ENCODE measurements around the gene POFUT1.
"Not testable (repeated sequence)": the region's sequence is repeated elsewhere in the genome, so short reads cannot be mapped to it uniquely, and the experiment has no call there.

The POFUT1 gene

DNA sequence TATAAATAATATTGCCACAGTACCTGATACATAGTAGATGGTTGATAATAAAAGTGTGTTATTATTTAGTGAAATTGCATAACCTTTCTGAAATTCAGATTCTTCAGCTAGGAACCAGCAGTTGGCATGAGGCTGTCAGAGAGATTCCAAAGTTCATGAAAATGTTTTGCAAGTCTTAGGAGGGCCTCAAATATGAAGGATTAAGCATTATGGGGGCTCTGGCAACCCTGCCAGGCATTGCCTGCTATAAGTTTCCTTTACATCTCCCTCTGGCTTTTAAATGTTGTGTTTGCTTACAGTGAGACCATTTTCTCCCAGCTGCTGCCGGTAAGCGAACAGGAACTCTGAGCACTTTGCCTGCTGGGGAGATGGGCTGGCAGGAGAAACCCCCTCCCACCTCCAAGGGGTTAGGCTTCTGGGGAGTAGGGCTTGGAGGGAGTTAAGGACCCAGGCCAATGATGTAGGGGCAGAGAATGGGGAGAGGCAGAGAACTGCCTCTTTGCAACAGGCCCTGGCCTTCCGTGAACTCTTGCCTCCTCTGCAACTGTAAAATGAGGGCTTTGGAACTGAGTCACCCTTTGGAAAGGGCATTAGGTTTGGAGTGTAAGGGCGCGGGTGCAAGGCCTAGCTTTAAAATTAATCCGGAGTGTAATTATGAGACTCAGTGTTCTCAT, 36.6 kb downstream of the POFUT1 start:
- FAIRE-seq (no peak), DNase-seq (ENCODE audit: insufficient read length, low spot score) (no peak)
- TF ChIP-seq POLR2A (IDR thresholded peaks at IDR 0.05; ENCODE audit: low read depth, low read length), result no peak

DNA sequence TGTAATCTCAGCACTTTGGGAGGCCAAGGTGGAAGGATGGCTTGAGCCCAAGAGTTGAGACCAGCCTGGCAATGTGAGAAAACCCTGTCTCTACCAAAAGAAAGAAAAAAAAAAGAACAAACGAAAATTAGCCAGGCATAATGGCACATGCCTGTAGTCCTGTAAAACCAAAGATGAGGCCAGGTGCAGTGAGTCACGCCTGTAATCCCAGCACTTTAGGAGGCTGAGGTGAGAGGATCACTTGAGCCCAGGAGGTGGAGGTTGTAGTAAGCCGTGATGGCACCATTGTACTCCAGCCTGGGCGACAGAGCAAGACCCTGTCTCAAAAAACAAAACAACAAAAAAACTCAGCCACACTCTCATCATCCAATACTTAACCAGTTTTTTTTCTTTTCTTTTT, 37.3 kb downstream of the POFUT1 start:
- TF ChIP-seq POLR2A (IDR thresholded peaks at IDR 0.05; ENCODE audit: low read depth, low read length), result no peak
- DNase-seq (ENCODE audit: insufficient read length, low spot score) (no peak), FAIRE-seq (no peak)

DNA sequence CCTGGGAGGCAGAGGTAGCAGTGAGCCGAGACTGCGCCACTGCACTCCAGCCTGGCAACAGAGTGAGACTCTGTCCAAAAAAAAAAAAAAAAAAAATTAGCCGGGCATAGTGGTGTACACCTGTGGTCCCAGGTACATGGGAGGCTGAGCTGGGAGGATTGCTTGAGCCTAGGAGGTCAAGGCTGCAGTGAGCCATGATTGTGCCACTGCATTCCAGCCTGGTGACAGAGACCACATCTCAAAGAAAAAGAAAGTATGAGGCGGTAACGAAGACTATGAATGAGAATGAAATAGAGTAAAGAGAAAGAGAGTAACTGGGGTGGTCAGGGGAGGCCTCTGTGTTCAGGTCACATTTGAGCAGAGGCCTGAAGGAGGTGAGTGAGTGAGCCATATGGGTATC, 38.5 kb downstream of the POFUT1 start:
- FAIRE-seq; DNase-seq (ENCODE audit: insufficient read length, low spot score): not testable (repeated sequence)

DNA sequence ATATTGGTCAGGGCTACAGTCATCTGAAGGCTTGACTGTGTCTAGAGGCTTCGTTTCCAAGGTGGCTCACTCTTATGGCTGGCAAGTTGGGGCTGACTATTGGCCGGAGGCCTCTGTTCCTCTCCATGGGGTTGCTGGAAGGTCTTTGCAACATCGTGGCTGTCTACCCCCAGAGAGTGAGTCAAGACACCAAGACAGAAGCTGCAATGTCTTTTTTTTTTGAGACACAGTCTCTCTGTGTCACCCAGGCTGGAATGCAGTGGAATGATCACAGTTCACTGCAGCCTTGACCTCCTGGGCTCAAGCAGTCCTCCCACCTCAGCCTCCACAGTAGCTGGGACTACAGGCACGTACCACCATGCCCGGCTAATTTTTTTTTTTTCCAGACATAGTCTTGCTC, 40.4 kb downstream of the POFUT1 start:
- TF ChIP-seq POLR2A (IDR thresholded peaks at IDR 0.05; ENCODE audit: low read depth, low read length), result no peak
- no peak for DNase-seq (ENCODE audit: insufficient read length, low spot score)
- no peak for FAIRE-seq

DNA sequence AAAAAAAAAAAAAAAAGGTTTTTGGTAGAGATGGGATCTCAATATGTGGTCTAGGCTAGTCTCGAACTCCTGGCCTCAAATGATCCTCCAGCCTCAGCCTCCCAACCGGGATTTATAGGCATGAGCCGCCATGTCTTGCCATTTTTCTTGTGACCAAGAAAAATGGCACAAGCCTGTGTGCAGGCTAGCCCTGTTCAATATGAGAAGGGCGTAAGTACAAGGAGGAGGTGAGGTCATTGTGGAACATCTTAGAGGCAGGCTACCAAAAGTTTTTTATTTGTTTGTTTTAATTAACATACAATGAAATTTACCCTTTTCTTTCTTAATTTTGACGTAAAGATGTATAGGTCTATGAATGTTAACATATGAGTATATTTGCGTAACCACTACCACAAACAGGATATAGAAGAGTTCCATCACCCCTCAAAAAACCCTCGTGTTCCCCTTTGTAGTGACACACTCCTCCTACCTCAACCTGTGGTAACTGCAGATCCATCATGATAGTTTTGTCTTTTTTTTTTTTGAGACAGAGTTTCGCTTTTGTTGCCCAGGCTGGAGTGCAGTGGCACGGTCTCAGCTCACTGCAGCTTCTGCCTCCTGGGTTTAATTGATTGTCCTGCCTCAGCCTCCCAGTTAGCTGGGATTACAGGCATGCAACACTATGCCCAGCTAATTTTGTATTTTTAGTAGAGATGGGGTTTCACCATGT, 41.5 kb downstream of the POFUT1 start:
- no peak for DNase-seq (ENCODE audit: insufficient read length, low spot score)
- TF ChIP-seq POLR2A (IDR thresholded peaks at IDR 0.05; ENCODE audit: low read depth, low read length), result no peak
- no peak for FAIRE-seq

DNA sequence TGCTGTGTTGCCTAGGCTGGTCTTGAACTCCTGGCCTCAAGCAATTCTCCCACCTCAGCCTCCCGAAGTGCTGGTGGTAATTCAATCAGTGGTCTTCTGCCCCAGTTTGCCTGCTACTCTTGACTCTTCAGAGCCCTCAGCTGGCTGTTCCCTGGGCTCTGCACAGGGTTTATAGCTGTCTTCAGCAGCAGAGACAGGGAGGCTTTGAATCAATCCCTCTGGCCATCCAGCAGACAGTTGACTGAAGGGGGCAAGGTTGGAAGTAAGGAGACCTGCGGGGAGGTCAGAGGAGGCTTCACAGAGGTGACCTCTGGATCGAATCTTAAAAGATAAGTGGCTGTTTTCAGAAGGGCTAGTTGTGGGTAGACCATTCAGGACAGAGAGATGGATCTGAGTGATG, 43.8 kb downstream of the POFUT1 start:
- DNase-seq (ENCODE audit: insufficient read length, low spot score) (no peak), FAIRE-seq (no peak)
- TF ChIP-seq POLR2A (IDR thresholded peaks at IDR 0.05; ENCODE audit: low read depth, low read length), result no peak

DNA sequence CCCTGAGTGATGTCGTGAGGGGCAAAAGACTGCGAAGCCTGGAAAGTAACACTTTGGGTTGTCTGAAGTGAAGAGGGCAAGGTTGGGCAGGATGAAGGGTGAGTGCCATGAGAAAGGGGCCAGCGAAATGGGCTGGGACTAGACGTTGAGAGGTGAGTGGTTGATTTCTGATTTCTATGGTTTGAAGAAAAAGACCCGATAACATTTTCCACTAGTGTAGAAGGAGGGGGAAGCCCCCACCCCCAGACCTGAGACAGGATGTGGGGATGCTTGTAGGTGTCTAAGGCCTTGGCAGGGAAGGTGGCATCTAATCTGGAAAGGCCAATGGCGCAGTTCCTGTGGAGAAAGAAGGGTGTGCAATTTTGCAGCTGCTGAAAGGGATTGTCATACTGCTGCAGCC, 44.5 kb downstream of the POFUT1 start:
- no peak for TF ChIP-seq POLR2A (IDR thresholded peaks at IDR 0.05; ENCODE audit: low read depth, low read length)
- FAIRE-seq (no peak), DNase-seq (ENCODE audit: insufficient read length, low spot score) (no peak)

DNA sequence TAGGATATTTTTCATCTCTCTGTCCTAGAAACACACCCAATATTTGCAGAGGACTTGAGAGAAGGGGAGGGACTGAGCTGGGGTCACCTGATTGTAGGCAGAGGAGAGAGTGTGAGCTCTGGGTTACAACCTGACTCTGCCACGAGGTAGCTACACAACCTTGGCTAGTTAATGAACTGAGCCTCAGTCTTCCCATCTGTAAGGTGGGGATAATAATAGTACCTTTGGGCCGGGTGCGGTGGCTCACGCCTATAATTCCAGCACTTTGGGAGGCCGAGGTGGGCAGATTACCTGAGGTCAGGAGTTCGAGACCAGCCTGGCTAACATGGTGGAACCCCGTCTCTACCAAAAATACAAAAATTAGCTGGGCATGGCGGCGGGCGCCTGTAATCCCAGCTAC, 53.3 kb downstream of the POFUT1 start:
- FAIRE-seq; DNase-seq (ENCODE audit: insufficient read length, low spot score): not testable (repeated sequence)

DNA sequence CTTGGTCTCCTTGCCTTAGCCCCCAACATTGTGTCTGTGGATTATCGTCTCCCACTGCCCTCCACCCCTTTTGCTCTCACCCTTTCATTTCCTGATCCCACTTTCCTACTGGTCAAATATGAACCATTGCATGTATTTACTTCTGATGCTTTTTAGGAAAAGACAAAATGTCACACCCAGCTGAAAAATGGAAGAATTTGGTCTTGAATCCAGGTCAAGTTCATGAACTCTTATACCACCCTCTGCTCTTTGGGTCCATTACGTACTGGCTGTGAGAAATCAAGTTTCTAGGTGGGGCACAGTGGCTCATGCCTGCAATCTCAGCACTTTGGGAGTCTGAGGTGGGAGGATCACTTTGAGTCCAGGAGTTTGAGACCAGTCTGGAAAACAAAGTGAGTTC, 54.0 kb downstream of the POFUT1 start:
- FAIRE-seq (no peak), DNase-seq (ENCODE audit: insufficient read length, low spot score) (no peak)
- no peak for TF ChIP-seq POLR2A (IDR thresholded peaks at IDR 0.05; ENCODE audit: low read depth, low read length)

DNA sequence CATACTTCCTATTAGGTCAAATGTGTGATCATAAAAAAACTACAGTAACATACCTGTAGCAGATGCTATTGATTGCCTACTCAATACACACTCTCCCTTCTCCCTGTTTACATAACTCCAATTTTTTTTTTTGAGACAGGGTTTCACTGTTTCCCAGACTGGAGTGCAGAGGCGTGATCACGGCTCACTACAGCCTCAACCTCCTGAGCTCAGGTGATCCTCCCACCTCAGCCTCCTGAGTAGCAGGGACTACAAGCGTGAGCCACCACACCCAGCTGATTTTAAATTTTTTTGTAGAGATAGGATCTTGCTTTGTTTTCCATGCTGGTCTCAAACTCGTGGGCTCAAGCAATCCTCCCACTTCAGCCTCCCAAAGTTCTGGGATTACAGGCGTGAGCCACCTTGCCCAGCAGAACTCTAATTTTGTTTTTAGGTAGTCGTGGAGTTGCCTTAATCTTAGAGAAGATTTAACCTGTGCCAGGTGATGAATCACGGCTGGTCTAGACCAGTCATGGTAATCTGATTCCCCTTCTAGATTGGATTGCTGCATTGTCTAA, 55.8 kb downstream of the POFUT1 start:
- no peak for FAIRE-seq
- no peak for DNase-seq (ENCODE audit: insufficient read length, low spot score)
- TF ChIP-seq POLR2A (IDR thresholded peaks at IDR 0.05; ENCODE audit: low read depth, low read length), result no peak

DNA sequence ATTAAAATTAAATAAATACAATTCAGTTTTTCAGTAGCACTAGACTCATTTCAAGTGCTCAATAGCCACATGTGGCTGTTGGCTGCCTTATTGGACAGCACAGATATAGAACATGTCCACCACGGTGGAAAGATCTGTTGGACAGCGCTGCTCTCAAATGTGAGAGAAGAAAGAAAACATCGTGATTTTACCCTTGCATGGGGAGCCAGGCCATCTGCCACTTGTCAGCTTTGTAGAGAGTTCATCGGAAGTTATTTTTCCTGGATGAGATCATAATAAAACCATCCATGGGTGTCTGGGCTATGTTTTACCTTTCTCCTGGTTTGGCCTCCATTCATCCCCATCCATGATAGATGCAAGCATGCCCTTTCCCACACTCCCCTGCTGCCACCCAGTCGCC, 63.9 kb downstream of the POFUT1 start:
- DNase-seq (ENCODE audit: insufficient read length, low spot score), result no peak
- TF ChIP-seq POLR2A (IDR thresholded peaks at IDR 0.05; ENCODE audit: low read depth, low read length), result no peak
- no peak for FAIRE-seq

DNA sequence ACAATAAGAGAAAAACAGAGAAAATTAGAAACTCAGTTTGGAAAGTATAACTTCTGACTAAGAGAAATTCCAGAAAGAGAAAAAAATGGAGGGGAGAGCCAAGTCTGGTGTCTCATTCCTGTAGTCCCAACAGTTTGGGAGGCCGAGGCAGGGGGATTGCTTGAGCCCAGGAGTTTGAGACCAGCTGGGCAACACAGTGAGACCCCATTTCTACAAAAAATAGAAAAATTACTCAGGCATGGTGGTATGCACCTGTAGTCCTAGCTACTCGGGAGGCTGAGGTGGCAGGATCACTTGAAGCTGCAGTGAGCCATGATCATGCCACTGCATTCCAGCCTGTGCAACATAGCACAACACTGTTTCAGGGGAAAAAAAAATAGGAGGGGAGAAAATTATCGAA, 66.7 kb downstream of the POFUT1 start:
- no peak for DNase-seq (ENCODE audit: insufficient read length, low spot score)
- no peak for TF ChIP-seq POLR2A (IDR thresholded peaks at IDR 0.05; ENCODE audit: low read depth, low read length)
- FAIRE-seq, result no peak

DNA sequence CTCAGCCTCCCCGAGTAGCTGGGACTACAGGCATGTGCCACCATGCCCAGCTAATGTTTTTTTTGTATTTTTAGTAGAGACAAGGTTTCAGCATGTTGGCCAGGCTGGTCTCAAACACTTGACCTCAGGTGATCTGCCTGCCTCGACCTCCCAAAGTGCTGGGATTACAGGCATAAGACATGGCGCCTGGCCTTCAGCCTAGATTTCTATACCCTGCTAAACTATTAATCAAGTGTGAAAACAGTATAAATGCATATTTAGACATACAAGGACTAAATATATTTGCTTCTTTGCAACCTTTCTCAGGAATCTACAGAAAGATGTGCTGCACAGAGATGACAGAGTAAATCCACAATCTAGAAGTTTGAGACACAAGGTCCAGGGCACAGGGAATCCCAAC, 67.5 kb downstream of the POFUT1 start:
- FAIRE-seq; DNase-seq (ENCODE audit: insufficient read length, low spot score): not testable (repeated sequence)

DNA sequence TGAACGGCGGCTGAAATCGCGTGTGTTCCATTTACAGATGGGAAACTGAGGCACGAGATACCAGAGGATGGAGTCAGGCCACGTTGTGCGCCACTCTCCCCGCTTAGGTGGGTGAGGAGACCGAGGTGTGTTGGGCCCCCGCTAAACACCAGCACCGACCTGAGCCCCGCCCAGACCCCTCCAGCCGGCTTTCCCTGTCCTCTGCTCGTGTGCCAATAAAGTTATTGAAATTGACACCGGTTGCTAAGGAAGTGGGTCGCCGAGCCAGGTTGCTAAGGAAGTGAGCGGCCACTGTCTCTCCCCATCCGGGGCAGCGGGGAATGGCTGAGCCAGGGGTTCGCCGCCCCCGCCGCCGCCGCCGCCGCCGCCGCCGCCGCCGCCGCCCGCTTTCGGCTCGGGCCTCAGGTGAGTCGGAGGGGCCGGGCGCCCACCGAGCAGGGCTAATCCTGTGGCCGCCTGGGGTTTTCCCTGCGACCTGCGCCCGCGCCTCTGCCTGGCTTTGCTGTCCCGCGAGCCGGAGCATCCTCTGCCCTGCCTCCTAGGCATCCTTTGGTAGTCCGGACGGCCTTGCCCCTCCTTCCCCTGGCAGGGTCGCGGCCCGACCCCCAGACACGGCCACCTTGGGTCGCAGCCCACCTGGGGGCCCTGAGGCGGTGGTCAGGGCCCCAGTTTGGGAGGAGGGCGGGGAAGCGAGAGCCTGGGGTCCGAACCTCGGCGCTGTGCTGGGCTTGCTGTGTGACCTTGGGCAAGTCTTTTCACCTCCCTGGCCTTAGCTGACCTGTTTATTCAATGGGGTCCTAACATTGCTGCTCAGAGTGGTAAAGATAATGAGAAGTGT, 69.9 kb downstream of the POFUT1 start, which contains the start of gene KIF3B:
Gene KIF3B, plus strand, starts transcription at position 291 of the 838 bp plus-strand sequence. CDS start 32,127 bp downstream, outside the sequence.
- DNase-seq (ENCODE audit: insufficient read length, low spot score), result peak; percentile 94
- FAIRE-seq, result no peak
- TF ChIP-seq POLR2A (IDR thresholded peaks at IDR 0.05; ENCODE audit: low read depth, low read length), result 0 out of 2 replicates have a peak, but pooled peaks have one; percentile 17
